Measurements from ENCODE around the gene GTPBP1.

- TF ChIP-seq, protein P1, sequence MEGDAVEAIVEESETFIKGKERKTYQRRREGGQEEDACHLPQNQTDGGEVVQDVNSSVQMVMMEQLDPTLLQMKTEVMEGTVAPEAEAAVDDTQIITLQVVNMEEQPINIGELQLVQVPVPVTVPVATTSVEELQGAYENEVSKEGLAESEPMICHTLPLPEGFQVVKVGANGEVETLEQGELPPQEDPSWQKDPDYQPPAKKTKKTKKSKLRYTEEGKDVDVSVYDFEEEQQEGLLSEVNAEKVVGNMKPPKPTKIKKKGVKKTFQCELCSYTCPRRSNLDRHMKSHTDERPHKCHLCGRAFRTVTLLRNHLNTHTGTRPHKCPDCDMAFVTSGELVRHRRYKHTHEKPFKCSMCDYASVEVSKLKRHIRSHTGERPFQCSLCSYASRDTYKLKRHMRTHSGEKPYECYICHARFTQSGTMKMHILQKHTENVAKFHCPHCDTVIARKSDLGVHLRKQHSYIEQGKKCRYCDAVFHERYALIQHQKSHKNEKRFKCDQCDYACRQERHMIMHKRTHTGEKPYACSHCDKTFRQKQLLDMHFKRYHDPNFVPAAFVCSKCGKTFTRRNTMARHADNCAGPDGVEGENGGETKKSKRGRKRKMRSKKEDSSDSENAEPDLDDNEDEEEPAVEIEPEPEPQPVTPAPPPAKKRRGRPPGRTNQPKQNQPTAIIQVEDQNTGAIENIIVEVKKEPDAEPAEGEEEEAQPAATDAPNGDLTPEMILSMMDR (IDR thresholded peaks at IDR 0.05) = no peak
- TF ChIP-seq POLR2A (IDR thresholded peaks at IDR 0.05) = no peak
Measured at GRCh38 chr22:38715852-38716251, 10.1 kb downstream of the GTPBP1 start.

All from suprapubic skin (tissue), 3 donors.